GM18511 (cell line): ENCODE measurements around the gene TPST2.

Experiments
- ATAC-seq: cut with Tn5 transposase; IDR thresholded peaks from one replicate; pipeline ENCODE4 v1.9.1; 2021; ENCODE audit warnings: mild to moderate bottlenecking, moderate library complexity; ENCODE audit not compliant: unreplicated experiment

The TPST2 gene

GRCh38 chr22:26479043-26479791 lies 110.7 kb downstream of the TPST2 start:
- ATAC-seq = no peak

DNA sequence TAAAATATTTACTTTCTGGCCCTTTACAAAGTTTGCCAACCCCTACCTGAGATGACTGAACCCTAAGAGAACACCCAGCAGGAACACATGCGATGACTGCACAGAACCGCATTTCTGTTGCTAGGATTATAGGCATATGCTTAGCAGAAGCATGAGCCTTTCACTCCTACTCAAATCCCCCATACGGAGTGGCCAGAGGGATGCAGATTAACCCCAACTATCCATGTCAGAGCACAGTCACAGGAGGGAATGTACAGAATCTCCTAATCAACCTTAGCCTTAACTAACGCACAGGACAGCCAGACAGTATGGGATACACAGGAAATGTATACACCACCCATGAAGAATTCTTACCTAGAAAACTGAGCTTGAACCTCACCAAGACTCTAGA lies 112.6 kb downstream of the TPST2 start:
- ATAC-seq = no peak

DNA sequence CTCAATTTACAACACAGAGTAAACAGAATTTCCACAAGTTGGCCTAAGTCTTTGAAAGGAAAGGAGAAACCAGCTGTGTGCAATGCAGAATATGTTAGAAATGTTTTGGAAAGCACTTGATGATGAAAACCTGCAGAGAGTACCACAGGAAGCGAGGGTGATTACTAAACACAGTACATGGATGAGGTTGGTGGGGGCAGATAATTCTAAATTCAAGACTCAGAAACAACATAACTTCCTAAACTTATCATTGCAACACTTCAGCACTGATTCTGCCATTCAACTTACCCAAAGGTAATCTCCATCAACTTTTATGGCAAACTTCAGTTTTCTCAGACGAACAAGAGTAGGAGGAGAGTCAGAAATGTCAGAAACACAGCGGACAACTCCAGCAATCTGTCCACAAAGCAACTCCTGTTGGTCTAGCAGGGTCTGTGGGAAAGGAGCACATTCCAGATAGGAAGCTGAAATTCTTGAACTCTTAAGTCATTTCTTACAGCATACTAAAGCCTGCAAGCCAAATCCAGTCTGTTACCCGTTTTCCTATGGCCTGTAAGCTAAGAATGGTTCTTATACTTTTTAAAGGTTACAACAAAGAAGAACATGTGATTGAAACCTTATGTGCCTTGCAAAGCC lies 113.1 kb downstream of the TPST2 start:
- ATAC-seq = no peak

- ATAC-seq = no peak
These were observed 115.2 kb downstream of the TPST2 start for GRCh38 chr22:26474682-26475081.
